Panc1 (cell line): ENCODE measurements around the gene MRPL38.

ENCODE experiments used
- CTCF ChIP-seq: fragments of 450-650 bp; IDR thresholded peaks from 2 replicates; pipeline ENCODE4 v1.5.1; 2017; ENCODE audit warnings: mild to moderate bottlenecking
- POLR2AphosphoS5 ChIP-seq: IDR thresholded peaks from 2 replicates; pipeline ENCODE4 v1.6.1; 2012; ENCODE audit warnings: mild to moderate bottlenecking, low read depth, low read length, moderate library complexity
- SIN3A ChIP-seq: IDR thresholded peaks from 2 replicates; pipeline ENCODE4 v1.6.1; 2012; ENCODE audit warnings: low read depth, mild to moderate bottlenecking, low read length, moderate library complexity, borderline replicate concordance; ENCODE audit not compliant: insufficient read depth
- TF ChIP-seq, protein P1 (sequence below), 2 experiments: IDR thresholded peaks; 2 replicates each; pipeline ENCODE4 v1.6.1; 2011 to 2012; ENCODE audit warnings: low read depth in 2 of 2, control low read depth in 1 of 2, low read length in 1 of 2, mild to moderate bottlenecking in 1 of 2, moderate library complexity in 1 of 2; ENCODE audit not compliant: insufficient read depth in 1 of 2

DNA sequence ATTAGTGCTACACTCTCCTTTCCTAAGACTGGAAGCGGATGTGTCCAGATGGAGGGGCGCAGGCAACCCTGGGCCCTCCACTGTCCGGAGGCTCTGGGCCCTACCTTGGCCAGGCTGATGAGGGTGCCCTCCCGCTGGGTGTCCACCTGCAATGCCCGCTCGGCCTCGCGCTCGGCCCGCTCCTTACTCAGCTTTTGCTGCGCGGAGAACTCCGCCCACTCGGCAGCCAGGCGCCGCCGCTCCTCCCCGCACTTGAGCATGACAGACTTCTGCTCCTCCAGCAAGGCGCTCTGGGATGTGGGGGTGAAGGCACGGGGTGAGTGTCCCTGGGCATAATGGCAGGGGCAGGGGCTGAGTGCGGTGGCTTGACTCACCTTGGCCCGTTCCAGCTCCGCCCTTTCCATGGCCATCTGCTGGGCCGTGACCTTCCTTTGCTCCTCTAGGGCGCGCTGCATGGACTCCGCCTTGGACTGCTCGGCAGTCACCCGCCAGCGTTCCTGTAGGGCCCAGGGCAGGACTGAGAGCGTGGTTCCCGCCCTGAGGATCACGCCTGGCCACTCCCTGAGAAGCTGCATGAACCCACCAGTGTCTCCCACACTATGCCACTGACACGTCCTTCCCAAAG lies 10.1 kb upstream of the MRPL38 start:
- TF ChIP-seq CTCF (no peak), POLR2AphosphoS5 (no peak), SIN3A (no peak)
- TF ChIP-seq, protein P1, sequence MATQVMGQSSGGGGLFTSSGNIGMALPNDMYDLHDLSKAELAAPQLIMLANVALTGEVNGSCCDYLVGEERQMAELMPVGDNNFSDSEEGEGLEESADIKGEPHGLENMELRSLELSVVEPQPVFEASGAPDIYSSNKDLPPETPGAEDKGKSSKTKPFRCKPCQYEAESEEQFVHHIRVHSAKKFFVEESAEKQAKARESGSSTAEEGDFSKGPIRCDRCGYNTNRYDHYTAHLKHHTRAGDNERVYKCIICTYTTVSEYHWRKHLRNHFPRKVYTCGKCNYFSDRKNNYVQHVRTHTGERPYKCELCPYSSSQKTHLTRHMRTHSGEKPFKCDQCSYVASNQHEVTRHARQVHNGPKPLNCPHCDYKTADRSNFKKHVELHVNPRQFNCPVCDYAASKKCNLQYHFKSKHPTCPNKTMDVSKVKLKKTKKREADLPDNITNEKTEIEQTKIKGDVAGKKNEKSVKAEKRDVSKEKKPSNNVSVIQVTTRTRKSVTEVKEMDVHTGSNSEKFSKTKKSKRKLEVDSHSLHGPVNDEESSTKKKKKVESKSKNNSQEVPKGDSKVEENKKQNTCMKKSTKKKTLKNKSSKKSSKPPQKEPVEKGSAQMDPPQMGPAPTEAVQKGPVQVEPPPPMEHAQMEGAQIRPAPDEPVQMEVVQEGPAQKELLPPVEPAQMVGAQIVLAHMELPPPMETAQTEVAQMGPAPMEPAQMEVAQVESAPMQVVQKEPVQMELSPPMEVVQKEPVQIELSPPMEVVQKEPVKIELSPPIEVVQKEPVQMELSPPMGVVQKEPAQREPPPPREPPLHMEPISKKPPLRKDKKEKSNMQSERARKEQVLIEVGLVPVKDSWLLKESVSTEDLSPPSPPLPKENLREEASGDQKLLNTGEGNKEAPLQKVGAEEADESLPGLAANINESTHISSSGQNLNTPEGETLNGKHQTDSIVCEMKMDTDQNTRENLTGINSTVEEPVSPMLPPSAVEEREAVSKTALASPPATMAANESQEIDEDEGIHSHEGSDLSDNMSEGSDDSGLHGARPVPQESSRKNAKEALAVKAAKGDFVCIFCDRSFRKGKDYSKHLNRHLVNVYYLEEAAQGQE (IDR thresholded peaks at IDR 0.05; ENCODE audit: insufficient read depth in 1 of 2, low read depth in 2 of 2, low read length in 1 of 2): no peak
